ENCODE measurements around the gene AKAP6.

GRCh38 chr14:32427726-32428528 lies 98.8 kb downstream of the AKAP6 start:
- TF ChIP-seq CTCF (IDR thresholded peaks at IDR 0.05 in 2 of 3, conservative IDR thresholded peaks at IDR 0.05 in 1 of 3; ENCODE audit: control insufficient read depth in 2 of 3, extremely low read depth in 1 of 3, insufficient read depth in 1 of 3, low read depth in 3 of 3, low read length in 3 of 3) (no peak), POLR2A (IDR thresholded peaks at IDR 0.05; ENCODE audit: low read depth, low read length) (no peak), BCL11A (IDR thresholded peaks at IDR 0.05; ENCODE audit: low read depth, low read length) (no peak), CREB1 (IDR thresholded peaks at IDR 0.05; ENCODE audit: low read depth) (no peak), JUND (IDR thresholded peaks at IDR 0.05; ENCODE audit: low read depth, low read length) (no peak), ZNF622 (IDR thresholded peaks at IDR 0.05) (no peak), MTA3 (IDR thresholded peaks at IDR 0.05; ENCODE audit: borderline replicate concordance, low read length) (no peak), TCF12 (IDR thresholded peaks at IDR 0.05; ENCODE audit: low read depth, low read length) (no peak), TARDBP (IDR thresholded peaks at IDR 0.05; ENCODE audit: borderline replicate concordance) (no peak), NFXL1 (IDR thresholded peaks at IDR 0.05; ENCODE audit: borderline replicate concordance) (no peak), CHD2 (IDR thresholded peaks at IDR 0.05; ENCODE audit: borderline replicate concordance, low read depth, low read length) (no peak)
- TF ChIP-seq, protein P1, sequence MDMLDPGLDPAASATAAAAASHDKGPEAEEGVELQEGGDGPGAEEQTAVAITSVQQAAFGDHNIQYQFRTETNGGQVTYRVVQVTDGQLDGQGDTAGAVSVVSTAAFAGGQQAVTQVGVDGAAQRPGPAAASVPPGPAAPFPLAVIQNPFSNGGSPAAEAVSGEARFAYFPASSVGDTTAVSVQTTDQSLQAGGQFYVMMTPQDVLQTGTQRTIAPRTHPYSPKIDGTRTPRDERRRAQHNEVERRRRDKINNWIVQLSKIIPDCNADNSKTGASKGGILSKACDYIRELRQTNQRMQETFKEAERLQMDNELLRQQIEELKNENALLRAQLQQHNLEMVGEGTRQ (IDR thresholded peaks at IDR 0.05; ENCODE audit: borderline replicate concordance, low read depth, low read length), result no peak
